Neuronal stem cell (in vitro differentiated cells): ENCODE data around the gene FOXJ1.

ENCODE experiments used
- DNase-seq: peaks from one replicate; pipeline ENCODE4 v3.0.0-alpha.2; 2013; ENCODE audit warnings: low spot score
- H2AFZ ChIP-seq: one replicate; pipeline ENCODE4 v1.6.1; 2013; ENCODE audit warnings: mild to moderate bottlenecking, low read length, inconsistent platforms
- H2AK5ac ChIP-seq: 2 replicates; pipeline ENCODE4 v1.6.1; 2013; ENCODE audit warnings: low read depth, mild to moderate bottlenecking, inconsistent platforms, low read length, moderate library complexity, mixed read lengths
- H2BK120ac ChIP-seq: 2 replicates; pipeline ENCODE4 v1.6.1; 2013; ENCODE audit warnings: low read depth, mild to moderate bottlenecking, inconsistent platforms, low read length, moderate library complexity, mixed read lengths
- H2BK12ac ChIP-seq: one replicate; pipeline ENCODE4 v1.6.1; 2013; ENCODE audit warnings: low read length, inconsistent platforms
- H2BK15ac ChIP-seq: 2 replicates; pipeline ENCODE4 v1.6.1; 2013; ENCODE audit warnings: mild to moderate bottlenecking, low read length, inconsistent platforms, mixed read lengths
- H2BK5ac ChIP-seq: one replicate; pipeline ENCODE4 v1.6.1; 2013; ENCODE audit warnings: inconsistent platforms, mild to moderate bottlenecking, low read length, moderate library complexity
- H3K14ac ChIP-seq: one replicate; pipeline ENCODE4 v1.6.1; 2013; ENCODE audit warnings: low read length, inconsistent platforms
- H3K18ac ChIP-seq: 2 replicates; pipeline ENCODE4 v1.6.1; 2013; ENCODE audit warnings: low read length, inconsistent platforms
- H3K23ac ChIP-seq: 2 replicates; pipeline ENCODE4 v1.6.1; 2013; ENCODE audit warnings: low read depth, mild to moderate bottlenecking, mixed read lengths, low read length, inconsistent platforms; ENCODE audit not compliant: poor library complexity
- H3K27ac ChIP-seq: replicated peaks from 3 replicates; pipeline ENCODE4 v1.5.1; 2013; ENCODE audit warnings: low read length, inconsistent platforms
- H3K27me3 ChIP-seq, 3 experiments: 2 replicates each; pipeline ENCODE4 v1.6.1; 2013; ENCODE audit warnings: low read length in 3 of 3, mild to moderate bottlenecking in 2 of 3, inconsistent platforms in 1 of 3, low read depth in 1 of 3, mixed read lengths in 1 of 3, moderate library complexity in 1 of 3; ENCODE audit not compliant: control insufficient read depth in 3 of 3, insufficient read depth in 3 of 3
- H3K36me3 ChIP-seq, 2 donors: replicated peaks in 1 of 2; 2 replicates each; pipeline ENCODE4 v1.6.1; 2013; ENCODE audit warnings: low read length in 2 of 2; ENCODE audit not compliant: control insufficient read depth in 2 of 2, insufficient read depth in 2 of 2
- H3K4ac ChIP-seq: 2 replicates; pipeline ENCODE4 v1.6.1; 2013; ENCODE audit warnings: inconsistent platforms, mild to moderate bottlenecking, low read length, moderate library complexity
- H3K4me1 ChIP-seq, 2 donors: 1 replicate in 1 of 2; 2 replicates in 1 of 2; pipeline ENCODE4 v1.6.1; 2013; ENCODE audit warnings: low read length in 2 of 2, low read depth in 1 of 2; ENCODE audit not compliant: control insufficient read depth in 2 of 2, insufficient read depth in 1 of 2
- H3K4me2 ChIP-seq: one replicate; pipeline ENCODE4 v1.6.1; 2013; ENCODE audit warnings: mild to moderate bottlenecking, low read length, inconsistent platforms; ENCODE audit not compliant: insufficient read depth, poor library complexity, severe bottlenecking
- H3K4me3 ChIP-seq, 2 donors: 2 replicates each; pipeline ENCODE4 v1.5.1; 2013; ENCODE audit warnings: low read length in 2 of 2, mild to moderate bottlenecking in 2 of 2, inconsistent platforms in 1 of 2, moderate library complexity in 1 of 2
- H3K79me1 ChIP-seq: one replicate; pipeline ENCODE4 v1.6.1; 2013; ENCODE audit warnings: low read depth, mild to moderate bottlenecking, inconsistent platforms, low read length, moderate library complexity
- H3K9ac ChIP-seq: one replicate; pipeline ENCODE4 v1.6.1; 2013; ENCODE audit warnings: mild to moderate bottlenecking, low read depth, low read length, inconsistent platforms; ENCODE audit not compliant: poor library complexity
- H3K9me3 ChIP-seq, 2 donors: replicated peaks in 1 of 2; 2 replicates each; pipeline versions ENCODE3 to v1.6.1; 2013; ENCODE audit warnings: low read length in 2 of 2, mild to moderate bottlenecking in 2 of 2, inconsistent platforms in 1 of 2, low read depth in 1 of 2, mixed read lengths in 1 of 2, moderate library complexity in 1 of 2; ENCODE audit not compliant: control insufficient read depth in 2 of 2, insufficient read depth in 1 of 2
- H4K8ac ChIP-seq: one replicate; pipeline ENCODE4 v1.6.1; 2013; ENCODE audit warnings: low read depth, mild to moderate bottlenecking, inconsistent platforms, low read length, moderate library complexity
- H4K91ac ChIP-seq: one replicate; pipeline ENCODE4 v1.6.1; 2013; ENCODE audit warnings: low read length, low read depth, mild to moderate bottlenecking, inconsistent platforms; ENCODE audit not compliant: poor library complexity
- WGBS, 2 donors: extraction: QIAGEN DNeasy Blood & Tissue Kit; methylation state at CpG; one replicate each; pipeline ENCODE4 v1.1.7; 2013; ENCODE audit warnings: missing lambda C conversion rate in 2 of 2, mixed read lengths in 1 of 2; ENCODE audit not compliant: insufficient read length in 2 of 2, insufficient replicate concordance in 1 of 2; ENCODE audit errors: extremely low coverage in 2 of 2; 5-methylcytosine and 5-hydroxymethylcytosine counted together

FOXJ1 gene

DNA sequence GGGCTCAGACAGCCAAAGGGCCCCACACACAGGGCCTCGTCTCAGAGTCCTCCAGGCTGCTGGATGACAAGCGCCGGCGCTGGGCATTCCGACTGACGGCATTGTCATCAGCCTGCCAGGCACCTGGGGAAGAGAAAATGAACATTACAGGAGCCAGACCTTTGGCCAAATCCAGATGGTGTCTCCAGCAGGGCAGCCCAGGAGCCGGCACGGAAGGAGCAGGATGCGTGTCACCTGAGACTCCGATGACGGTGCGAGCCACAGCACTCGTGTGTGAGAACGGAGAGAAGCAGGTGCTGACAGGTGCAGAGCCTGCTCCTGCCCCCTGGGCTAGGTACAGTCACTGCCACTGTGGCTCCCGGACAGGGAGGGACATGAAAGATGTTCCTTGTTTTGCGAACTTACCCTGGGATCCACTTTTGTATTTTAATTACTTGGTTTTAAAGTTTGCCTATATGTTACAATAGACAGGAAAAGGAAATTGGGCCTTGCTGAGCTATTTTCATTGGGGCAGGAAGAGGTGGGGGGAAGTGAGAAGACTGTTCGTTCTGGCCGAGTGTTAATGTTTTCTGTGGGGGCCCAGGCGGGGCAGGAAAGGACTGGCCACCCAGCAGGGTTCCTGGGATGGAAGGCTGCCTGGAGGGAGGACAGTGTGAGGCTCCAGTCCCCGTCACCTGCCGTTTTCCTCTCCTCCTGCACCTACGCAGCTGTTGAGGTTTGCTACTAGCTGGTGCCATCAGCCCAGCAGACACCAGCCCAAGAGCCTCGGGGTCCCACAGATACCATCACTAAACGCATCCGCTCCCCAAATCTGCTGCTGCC lies 4.4 kb upstream of the FOXJ1 start:
- no peak overlapping the region for H4K91ac ChIP-seq
- no peak overlapping the region for H4K8ac ChIP-seq
- no peak overlapping the region for H3K4ac ChIP-seq
- peak overlapping the region; percentile 21 for H2AK5ac ChIP-seq
- peak overlapping the region; percentile 60 for H3K18ac ChIP-seq
- peak overlapping the region; percentile 43 for H3K14ac ChIP-seq
- no peak overlapping the region for H2BK120ac ChIP-seq
- peaks cover 13 to 31% of the 10 kb centered on the region in 2 donors for H3K4me1 ChIP-seq
- H3K27me3 ChIP-seq = peaks cover 0 to 17% (median 5%) of the 10 kb centered on the region in 3 experiments
- peak overlapping the region; percentile 17 for H2BK12ac ChIP-seq
- H3K4me3 ChIP-seq = peak overlapping the region in 1 of 2 donors; percentile 26
- no peaks in the 10 kb centered on the region for H3K9me3 ChIP-seq
- H3K79me1 ChIP-seq = peaks cover 1% of the 10 kb centered on the region
- H2BK15ac ChIP-seq = no peak overlapping the region
- WGBS, 2 donors = no CpG with 5 or more reads among the region's 25 CpGs
- H3K23ac ChIP-seq = peak overlapping the region; percentile 38
- H3K27ac ChIP-seq = no peak overlapping the region
- DNase-seq = no peak
- no peak overlapping the region for H3K9ac ChIP-seq
- no peak overlapping the region for H2AFZ ChIP-seq
- H2BK5ac ChIP-seq = peak overlapping the region; percentile 45
- H3K4me2 ChIP-seq = no peak overlapping the region
- H3K36me3 ChIP-seq = peaks cover 3 to 47% of the 10 kb centered on the region in 2 donors

DNA sequence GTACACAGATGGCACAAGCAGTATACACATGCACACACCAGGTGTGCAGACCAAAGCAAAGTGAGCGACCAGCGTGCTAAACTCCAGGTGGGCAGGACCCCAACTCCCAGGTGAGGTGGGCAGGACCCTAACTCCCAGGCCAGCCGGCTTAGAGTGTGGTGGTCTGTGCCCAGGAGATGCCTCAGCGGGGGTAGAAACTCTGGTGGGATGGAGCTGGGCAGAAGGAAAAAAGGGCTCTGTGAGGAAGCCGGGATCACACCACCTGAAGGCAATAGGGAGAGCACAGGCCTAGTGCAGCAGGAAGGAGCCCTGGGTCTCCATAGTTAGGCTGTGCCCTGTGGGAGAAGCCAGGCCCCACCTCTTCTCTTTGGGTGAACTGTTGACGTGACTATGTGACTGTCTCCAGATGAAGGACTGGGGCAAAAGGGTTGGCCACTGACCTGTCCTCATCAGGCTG lies 1.6 kb upstream of the FOXJ1 start:
- Histone ChIP-seq H2BK12ac (no peak overlapping the region), H3K14ac (no peak overlapping the region), H3K18ac (no peak overlapping the region), H3K27ac (no peak overlapping the region), H3K23ac (no peak overlapping the region), H3K79me1 (no peaks in the 10 kb centered on the region), H3K4ac (no peak overlapping the region), H3K36me3 (peaks cover 3 to 35% of the 10 kb centered on the region in 2 donors), H2BK5ac (no peak overlapping the region), H4K91ac (no peak overlapping the region), H3K27me3 (peaks cover 0 to 39% (median 20%) of the 10 kb centered on the region in 3 experiments), H2AFZ (no peak overlapping the region), H4K8ac (peak overlapping the region; percentile 29), H2BK15ac (no peak overlapping the region), H2AK5ac (peak overlapping the region; percentile 27), H3K4me1 (peaks cover 30 to 52% of the 10 kb centered on the region in 2 donors), H3K4me2 (no peak overlapping the region), H2BK120ac (no peak overlapping the region), H3K4me3 (no peak overlapping the region), H3K9me3 (peaks cover 0 to 5% of the 10 kb centered on the region in 2 donors), H3K9ac (no peak overlapping the region)
- DNase-seq = no peak
- no CpG with 5 or more reads among the region's 6 CpGs for WGBS, 2 donors

DNA sequence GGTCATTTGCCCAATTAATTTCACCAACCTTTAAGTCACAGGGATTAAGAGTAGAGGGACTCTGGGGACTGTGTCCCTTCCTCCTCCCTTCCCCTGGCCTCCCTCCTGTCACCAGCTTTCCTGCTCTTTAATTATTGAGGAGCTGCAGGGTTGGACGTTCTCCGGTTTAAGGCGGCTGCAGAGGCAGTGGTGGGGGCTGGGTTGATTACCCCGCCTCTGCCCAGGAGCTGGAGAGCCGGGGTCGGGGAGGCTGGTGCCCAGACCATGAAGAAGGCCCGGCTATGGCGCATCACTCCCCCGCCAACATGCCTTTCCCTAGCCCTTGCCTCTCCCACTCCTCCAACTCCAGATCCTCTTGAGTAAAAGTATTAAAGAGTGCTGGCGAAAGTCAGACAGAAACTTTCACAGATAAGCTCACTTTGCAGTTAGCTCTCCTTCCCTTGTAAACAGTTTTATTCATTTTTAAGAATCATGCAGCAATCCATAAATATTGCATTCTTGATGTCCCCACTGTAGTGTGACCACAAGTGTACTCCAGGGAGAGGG lies 1.1 kb upstream of the FOXJ1 start:
- Histone ChIP-seq H3K27ac (no peak overlapping the region), H3K14ac (no peak overlapping the region), H3K9me3 (peaks cover 0 to 5% of the 10 kb centered on the region in 2 donors), H4K91ac (no peak overlapping the region), H2BK5ac (no peak overlapping the region), H3K9ac (no peak overlapping the region), H3K23ac (no peak overlapping the region), H2AK5ac (no peak overlapping the region), H2BK15ac (no peak overlapping the region), H3K79me1 (peaks cover 2% of the 10 kb centered on the region), H2AFZ (no peak overlapping the region), H4K8ac (no peak overlapping the region), H3K27me3 (peaks cover 0 to 44% (median 20%) of the 10 kb centered on the region in 3 experiments), H2BK12ac (no peak overlapping the region), H3K4me2 (no peak overlapping the region), H3K4ac (no peak overlapping the region), H2BK120ac (no peak overlapping the region), H3K4me1 (peaks cover 35 to 57% of the 10 kb centered on the region in 2 donors), H3K4me3 (no peak overlapping the region), H3K18ac (no peak overlapping the region), H3K36me3 (peaks cover 3 to 30% of the 10 kb centered on the region in 2 donors)
- WGBS, 2 donors = no CpG with 5 or more reads among the region's 10 CpGs
- no peak for DNase-seq

DNA sequence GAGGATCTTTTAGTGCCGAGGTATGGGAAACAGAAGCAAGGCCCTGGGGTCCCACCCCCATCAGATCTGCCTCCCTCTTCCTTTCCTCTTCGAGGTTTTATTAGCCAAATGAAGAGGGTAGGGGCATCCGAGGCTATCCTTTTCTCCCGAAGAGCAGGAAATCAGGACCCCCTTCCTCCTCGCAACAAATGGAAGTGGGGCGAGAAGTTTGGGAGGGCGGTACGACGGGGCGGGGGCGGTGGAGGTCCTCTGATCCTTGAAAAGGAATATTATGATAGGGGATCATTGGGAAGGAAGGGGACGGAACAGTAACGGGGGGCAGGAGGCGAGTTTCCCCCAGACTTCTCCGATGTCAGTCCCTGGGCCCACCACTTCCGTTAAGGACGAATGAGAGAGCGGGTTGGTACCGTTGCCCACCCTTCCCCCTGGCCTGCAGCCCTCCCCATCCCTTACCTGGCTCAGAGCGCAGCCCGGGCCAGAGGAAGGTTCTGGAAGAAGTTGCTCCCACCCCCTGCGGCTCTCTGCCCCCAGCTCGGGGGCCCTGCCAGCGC lies 309 bp downstream of the FOXJ1 start:
- Histone ChIP-seq H3K27me3 (peaks cover 0 to 53% (median 20%) of the 10 kb centered on the region in 3 experiments), H3K4me1 (peaks cover 44 to 69% of the 10 kb centered on the region in 2 donors), H3K4me3 (peak overlapping the region; percentile 17 to 52), H3K4me2 (peak overlapping the region; percentile 100), H3K4ac (no peak overlapping the region), H2BK12ac (no peak overlapping the region), H3K79me1 (peaks cover 3% of the 10 kb centered on the region), H3K18ac (peak overlapping the region; percentile 86), H3K27ac (no peak overlapping the region), H2BK120ac (no peak overlapping the region), H2BK15ac (no peak overlapping the region), H2AK5ac (peak overlapping the region; percentile 60), H4K91ac (no peak overlapping the region), H3K36me3 (peaks cover 2 to 16% of the 10 kb centered on the region in 2 donors), H4K8ac (no peak overlapping the region), H2AFZ (peak overlapping the region; percentile 87), H3K9ac (peak overlapping the region; percentile 86), H2BK5ac (no peak overlapping the region), H3K9me3 (peaks cover 0 to 5% of the 10 kb centered on the region in 2 donors), H3K14ac (no peak overlapping the region), H3K23ac (peak overlapping the region; percentile 39)
- no CpG with 5 or more reads among the region's 24 CpGs for WGBS, 2 donors
- DNase-seq = no peak
